ENCODE measurements around the gene FN1.

The FN1 gene

DNA sequence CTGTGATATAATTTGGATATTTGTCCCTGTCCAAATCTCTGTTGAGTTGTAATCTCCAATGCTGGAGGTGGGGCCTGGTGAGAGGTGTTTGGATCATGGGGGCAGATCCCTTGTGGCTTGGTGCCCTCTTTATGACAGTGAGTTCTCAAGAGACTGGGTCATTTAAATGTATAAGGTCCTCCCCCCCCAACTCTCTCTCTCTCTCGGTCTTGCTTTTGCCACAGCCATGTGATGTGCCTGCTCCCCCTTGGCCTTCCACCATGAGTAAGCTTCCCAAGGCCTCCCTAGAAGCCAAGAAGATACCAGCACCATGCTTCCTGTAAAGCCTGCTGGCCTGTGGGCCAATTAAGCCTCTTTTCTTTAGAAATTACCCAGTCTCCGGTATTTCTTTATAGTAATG lies 58.6 kb downstream of the FN1 start:
- H3K4me1 Mint-ChIP-seq (ENCODE audit: low read depth), result no peaks in the 10 kb centered on the region

GRCh38 chr2:215376103-215376780 lies 59.6 kb downstream of the FN1 start:
- Mint-ChIP-seq H3K27me3 (no peaks in the 10 kb centered on the region), H3K4me1 (ENCODE audit: low read depth) (no peaks in the 10 kb centered on the region), H3K4me3 (no peak overlapping the region), H3K9me3 (no peaks in the 10 kb centered on the region), H3K36me3 (ENCODE audit: low read depth) (peaks cover 15% of the 10 kb centered on the region), H3K27ac (no peak overlapping the region)

More for the DNA sequence above, 58.6 kb downstream of the FN1 start:
- Mint-ChIP-seq H3K27ac (no peak overlapping the region), H3K36me3 (ENCODE audit: low read depth) (peaks cover 15% of the 10 kb centered on the region), H3K9me3 (no peaks in the 10 kb centered on the region), H3K27me3 (no peaks in the 10 kb centered on the region), H3K4me3 (no peak overlapping the region)

GRCh38 chr2:215375467-215375830 lies 60.4 kb downstream of the FN1 start:
- H3K4me1 Mint-ChIP-seq (ENCODE audit: low read depth), result no peaks in the 10 kb centered on the region
- no peak overlapping the region for H3K27ac Mint-ChIP-seq
- H3K27me3 Mint-ChIP-seq, result no peaks in the 10 kb centered on the region
- no peak overlapping the region for H3K4me3 Mint-ChIP-seq
- H3K9me3 Mint-ChIP-seq, result no peaks in the 10 kb centered on the region
- H3K36me3 Mint-ChIP-seq (ENCODE audit: low read depth), result peaks cover 15% of the 10 kb centered on the region

DNA sequence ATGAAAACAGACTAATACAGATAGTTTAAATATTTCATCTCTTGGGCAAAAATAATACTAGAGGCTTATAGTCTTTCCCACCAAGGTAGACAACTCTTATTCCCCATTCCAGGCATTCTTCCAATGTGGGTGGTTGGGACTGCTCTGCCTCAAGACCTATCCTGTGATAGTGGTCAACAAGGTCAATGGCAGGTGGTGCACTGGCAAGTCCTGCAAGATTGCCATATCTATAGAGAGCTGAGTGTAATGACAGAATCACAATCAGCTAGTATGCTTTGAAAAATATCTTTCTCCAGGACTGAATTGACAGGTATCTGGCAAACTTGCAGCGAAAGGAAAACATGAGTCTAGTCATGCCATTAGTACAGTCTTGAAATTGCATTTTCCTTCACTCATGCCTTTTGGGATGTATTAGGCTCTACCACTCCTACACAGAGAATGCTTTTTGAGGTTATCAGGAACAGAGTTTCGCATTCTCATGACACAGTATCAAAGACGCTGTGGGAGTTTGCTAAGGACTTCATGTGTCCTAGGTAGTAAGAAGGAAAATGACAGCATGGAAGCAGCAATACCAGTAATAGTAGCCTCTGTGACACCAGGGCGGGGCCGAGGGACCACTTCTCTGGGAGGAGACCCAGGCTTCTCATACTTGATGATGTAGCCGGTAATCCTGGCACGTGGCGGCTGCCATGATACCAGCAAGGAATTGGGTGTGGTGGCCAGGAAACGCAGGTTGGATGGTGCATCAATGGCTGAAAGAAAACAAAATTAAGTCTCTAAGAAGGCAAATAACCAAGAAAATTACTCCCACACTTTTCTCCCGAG lies 61.0 kb downstream of the FN1 start:
- Mint-ChIP-seq H3K4me1 (ENCODE audit: low read depth) (no peaks in the 10 kb centered on the region), H3K9me3 (no peaks in the 10 kb centered on the region), H3K27me3 (no peaks in the 10 kb centered on the region)

GRCh38 chr2:215374002-215374401 lies 61.9 kb downstream of the FN1 start:
- H3K4me3 Mint-ChIP-seq, result no peak overlapping the region
- peaks cover 18% of the 10 kb centered on the region for H3K36me3 Mint-ChIP-seq (ENCODE audit: low read depth)
- no peaks in the 10 kb centered on the region for H3K4me1 Mint-ChIP-seq (ENCODE audit: low read depth)
- H3K27me3 Mint-ChIP-seq, result no peaks in the 10 kb centered on the region
- H3K9me3 Mint-ChIP-seq, result no peaks in the 10 kb centered on the region
- H3K27ac Mint-ChIP-seq, result no peak overlapping the region

More for the DNA sequence above, 61.0 kb downstream of the FN1 start:
- Mint-ChIP-seq H3K36me3 (ENCODE audit: low read depth) (peaks cover 15% of the 10 kb centered on the region), H3K27ac (no peak overlapping the region), H3K4me3 (no peak overlapping the region)

DNA sequence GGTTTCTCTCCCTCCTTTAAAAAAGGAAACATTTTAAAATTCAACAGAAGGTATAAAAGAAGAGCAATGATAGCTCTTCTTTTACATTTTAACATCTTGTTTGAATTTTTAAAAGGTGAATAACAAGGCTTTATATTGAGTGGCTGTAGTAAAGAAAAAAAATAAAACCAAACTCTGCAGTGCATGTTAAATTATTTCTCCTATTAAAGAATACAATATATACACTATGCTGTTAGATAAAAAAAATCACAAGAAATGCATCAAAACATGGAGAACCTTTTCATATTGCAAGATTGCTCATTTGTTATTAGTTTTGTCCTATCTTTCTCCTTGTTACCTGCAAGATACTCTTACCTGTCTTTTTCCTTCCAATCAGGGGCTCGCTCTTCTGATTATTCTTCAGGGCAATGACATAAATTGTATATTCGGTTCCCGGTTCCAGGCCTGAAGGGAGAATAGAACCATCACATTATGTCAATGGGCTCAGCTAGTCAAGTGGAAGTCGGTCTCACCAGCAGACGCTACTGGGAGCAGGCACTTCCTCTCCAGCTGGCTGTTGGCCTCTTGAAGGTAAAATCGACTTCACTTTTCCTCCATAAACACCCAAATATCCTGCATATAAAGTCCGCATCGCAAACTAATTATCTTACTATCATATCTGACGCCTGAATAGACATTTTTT lies 62.8 kb downstream of the FN1 start:
- Mint-ChIP-seq H3K27ac (no peak overlapping the region), H3K27me3 (no peaks in the 10 kb centered on the region), H3K4me1 (ENCODE audit: low read depth) (no peaks in the 10 kb centered on the region), H3K9me3 (no peaks in the 10 kb centered on the region), H3K36me3 (ENCODE audit: low read depth) (peaks cover 18% of the 10 kb centered on the region), H3K4me3 (no peak overlapping the region)

- Mint-ChIP-seq H3K36me3 (ENCODE audit: low read depth) (peaks cover 22% of the 10 kb centered on the region), H3K4me1 (ENCODE audit: low read depth) (no peaks in the 10 kb centered on the region), H3K27ac (no peak overlapping the region), H3K9me3 (no peaks in the 10 kb centered on the region), H3K27me3 (no peaks in the 10 kb centered on the region), H3K4me3 (no peak overlapping the region)
Measured at GRCh38 chr2:215371915-215372897, 63.7 kb downstream of the FN1 start.

DNA sequence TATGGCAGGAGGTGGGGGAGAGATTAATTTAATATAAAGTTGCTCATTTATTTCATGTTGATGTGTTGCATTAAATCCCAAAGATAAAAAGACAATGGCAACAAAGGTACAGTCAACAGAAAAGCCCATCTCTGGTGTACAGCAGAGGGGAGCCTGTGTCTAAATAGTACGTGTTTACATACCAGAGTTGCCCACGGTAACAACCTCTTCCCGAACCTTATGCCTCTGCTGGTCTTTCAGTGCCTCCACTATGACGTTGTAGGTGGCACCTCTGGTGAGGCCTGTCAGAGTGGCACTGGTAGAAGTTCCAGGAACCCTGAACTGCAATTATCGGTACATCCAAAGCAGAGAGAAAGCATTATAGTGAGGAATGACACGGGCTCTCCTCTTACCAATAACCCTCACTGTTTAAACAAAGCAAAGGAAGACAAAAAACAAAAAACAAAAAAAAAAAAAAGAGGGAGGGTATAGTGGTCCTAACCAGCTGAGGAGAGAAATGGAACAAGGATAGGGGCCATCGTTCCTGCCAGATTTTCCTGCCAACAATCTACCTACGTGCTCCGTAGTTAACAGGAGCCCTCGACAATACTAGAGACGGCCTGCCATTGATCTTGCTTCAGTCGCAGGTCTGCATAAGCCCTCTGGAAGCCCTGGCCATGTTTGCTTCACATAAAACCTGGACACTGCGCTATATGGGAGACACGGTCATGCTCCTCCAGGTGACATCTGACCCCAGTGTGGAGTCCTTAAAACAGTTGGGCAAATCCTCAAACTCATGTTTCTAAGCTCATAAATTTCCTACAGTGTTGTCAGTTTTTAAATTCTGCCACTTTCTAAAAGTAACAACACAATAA lies 65.5 kb downstream of the FN1 start:
- Mint-ChIP-seq H3K27me3 (no peaks in the 10 kb centered on the region), H3K36me3 (ENCODE audit: low read depth) (peaks cover 27% of the 10 kb centered on the region)

GRCh38 chr2:215369181-215369760 lies 66.6 kb downstream of the FN1 start:
- no peak overlapping the region for H3K4me3 Mint-ChIP-seq
- no peaks in the 10 kb centered on the region for H3K9me3 Mint-ChIP-seq
- H3K27ac Mint-ChIP-seq, result no peak overlapping the region
- peaks cover 28% of the 10 kb centered on the region for H3K36me3 Mint-ChIP-seq (ENCODE audit: low read depth)
- no peaks in the 10 kb centered on the region for H3K27me3 Mint-ChIP-seq
- no peaks in the 10 kb centered on the region for H3K4me1 Mint-ChIP-seq (ENCODE audit: low read depth)

More for the DNA sequence above, 65.5 kb downstream of the FN1 start:
- H3K27ac Mint-ChIP-seq, result no peak overlapping the region
- H3K4me1 Mint-ChIP-seq (ENCODE audit: low read depth), result no peaks in the 10 kb centered on the region
- no peak overlapping the region for H3K4me3 Mint-ChIP-seq
- H3K9me3 Mint-ChIP-seq, result no peaks in the 10 kb centered on the region

DNA sequence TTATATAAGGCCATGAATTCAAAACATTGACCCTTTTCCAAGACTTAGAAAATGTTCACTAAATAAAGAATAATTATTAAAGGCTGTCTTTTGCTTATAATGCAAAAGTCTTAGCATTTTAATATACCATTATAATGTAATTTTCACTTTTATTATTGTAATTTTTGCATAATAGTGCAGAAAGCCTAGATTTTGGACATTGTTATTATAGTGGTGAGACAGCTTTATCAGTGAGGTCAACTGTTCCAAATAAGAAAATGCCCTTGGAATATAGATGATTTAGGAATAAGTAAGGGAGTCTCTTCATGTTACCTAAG lies 67.4 kb downstream of the FN1 start:
- Mint-ChIP-seq H3K36me3 (ENCODE audit: low read depth) (peaks cover 32% of the 10 kb centered on the region), H3K4me1 (ENCODE audit: low read depth) (no peaks in the 10 kb centered on the region), H3K27ac (no peak overlapping the region), H3K9me3 (no peaks in the 10 kb centered on the region), H3K27me3 (no peaks in the 10 kb centered on the region), H3K4me3 (no peak overlapping the region)

DNA sequence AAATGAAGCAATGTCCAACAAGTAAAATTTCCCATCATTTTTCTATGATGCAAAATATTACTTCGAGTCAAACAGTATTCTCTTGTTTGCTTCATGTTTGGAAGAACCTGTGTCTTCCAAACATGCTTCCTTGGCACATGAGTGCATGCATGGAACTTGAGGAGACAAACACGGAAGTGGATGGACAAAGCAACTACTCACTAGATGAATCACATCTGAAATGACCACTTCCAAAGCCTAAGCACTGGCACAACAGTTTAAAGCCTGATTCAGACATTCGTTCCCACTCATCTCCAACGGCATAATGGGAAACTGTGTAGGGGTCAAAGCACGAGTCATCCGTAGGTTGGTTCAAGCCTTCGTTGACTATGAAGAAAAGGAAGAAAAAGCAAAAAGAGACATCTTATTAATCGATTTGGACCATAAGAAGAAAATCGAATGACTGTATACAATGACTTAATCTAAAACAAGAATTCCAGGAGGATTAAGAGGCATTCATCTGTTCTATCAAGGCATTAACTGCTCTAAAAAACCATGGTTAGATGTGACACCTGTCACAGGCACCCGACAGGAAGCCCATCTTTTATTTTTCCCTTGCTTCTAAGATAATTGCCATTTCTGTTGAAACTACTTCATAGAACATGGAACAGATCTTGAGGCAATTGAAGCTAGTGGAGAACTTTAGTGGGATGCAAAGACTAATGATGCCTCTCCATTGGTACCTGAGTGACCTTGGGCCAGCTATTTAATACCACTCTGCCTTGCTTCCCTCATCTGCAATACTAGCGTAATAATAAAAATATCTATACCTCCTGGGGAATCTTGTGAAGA lies 68.0 kb downstream of the FN1 start:
- Mint-ChIP-seq H3K4me1 (ENCODE audit: low read depth) (no peaks in the 10 kb centered on the region), H3K27me3 (no peaks in the 10 kb centered on the region), H3K9me3 (no peaks in the 10 kb centered on the region), H3K36me3 (ENCODE audit: low read depth) (peaks cover 34% of the 10 kb centered on the region), H3K4me3 (no peak overlapping the region), H3K27ac (no peak overlapping the region)

GRCh38 chr2:215366440-215367032 lies 69.3 kb downstream of the FN1 start:
- Mint-ChIP-seq H3K27me3 (no peaks in the 10 kb centered on the region), H3K4me1 (ENCODE audit: low read depth) (no peaks in the 10 kb centered on the region), H3K4me3 (no peak overlapping the region), H3K9me3 (no peaks in the 10 kb centered on the region), H3K36me3 (ENCODE audit: low read depth) (peaks cover 45% of the 10 kb centered on the region), H3K27ac (no peak overlapping the region)
